NCI-H146 (cell line): ENCODE measurements around the gene TRIM45.
"Not testable (repeated sequence)": the region's sequence is repeated elsewhere in the genome, so short reads cannot be mapped to it uniquely, and the experiment has no call there.

Experiments
- DNase-seq: peaks from one replicate; lab custom pipeline; 2025; lab: John Stamatoyannopoulos, UW

TRIM45 gene

DNA sequence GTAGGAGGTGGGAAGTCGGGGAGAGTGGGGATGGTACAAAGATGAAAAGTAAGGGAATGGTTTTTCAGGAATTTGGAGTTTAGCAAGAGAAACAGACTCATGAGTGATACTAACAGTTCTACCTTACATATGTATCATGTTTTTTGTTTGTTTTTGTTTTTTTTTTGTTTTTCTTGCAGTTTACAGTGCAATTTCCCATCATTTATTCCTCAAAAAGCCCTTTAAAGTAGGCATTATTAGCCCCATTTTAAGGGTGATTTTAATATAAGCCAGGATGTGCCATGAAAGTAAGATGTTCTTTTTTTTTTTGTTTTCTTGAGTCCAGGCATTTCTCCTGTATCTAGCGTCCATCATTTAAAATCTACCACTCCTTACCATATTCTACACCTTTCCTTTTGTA, 13.8 kb upstream of the TRIM45 start:
- DNase-seq: no peak

DNA sequence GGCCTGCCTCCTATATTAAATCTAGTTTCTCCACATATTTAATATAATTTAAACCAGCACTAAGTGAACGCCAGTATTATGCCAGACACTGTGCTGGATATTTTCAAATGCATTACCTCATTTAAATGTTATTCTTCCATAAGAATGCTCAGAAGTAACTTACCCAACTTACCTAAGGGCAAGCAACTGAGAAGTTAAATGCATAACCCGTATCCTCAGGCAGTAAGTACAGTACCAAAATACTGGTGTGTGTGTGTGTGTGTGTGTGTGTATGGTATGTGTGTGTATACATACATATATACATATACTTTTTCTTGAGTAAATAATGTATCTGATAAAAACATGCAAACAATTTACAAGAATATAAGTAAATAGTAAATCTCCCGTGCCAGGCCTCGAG, 9.0 kb upstream of the TRIM45 start:
- no peak for DNase-seq

DNA sequence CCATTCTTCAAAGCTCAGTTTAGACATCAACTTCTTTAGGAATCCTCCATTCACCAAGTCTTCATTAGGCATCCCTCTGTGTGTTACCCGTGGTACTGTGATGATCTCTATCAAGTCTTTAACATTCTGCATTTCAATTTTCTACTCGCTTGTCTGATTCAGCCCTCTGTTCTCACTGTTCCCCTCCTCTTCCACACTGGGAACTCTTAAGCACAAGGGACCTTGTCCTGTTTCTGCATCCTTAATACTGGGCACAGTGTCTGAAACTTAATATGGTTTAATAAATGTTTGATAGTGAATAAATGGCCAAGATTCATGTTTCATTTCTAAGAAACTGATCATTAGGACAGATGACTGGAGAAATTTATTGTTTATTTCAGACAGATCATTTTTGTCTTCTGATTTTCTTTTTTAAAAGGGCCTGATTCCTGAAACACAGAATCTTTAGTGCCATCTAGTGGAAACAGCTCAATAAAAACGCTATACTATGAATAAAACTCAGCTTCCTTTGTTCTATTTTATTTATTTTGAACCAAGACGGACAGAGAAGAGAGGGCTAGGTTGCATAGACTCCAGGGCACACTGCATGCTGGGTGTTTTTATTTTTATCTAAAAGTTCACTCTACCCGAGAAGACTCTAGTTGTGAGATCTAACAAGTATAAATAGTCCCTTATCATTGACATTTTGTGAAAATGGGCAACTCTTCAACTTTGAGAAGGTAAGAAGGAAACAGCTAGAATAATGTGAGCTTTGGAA, 7.0 kb upstream of the TRIM45 start:
- peak; percentile 45 for DNase-seq

DNA sequence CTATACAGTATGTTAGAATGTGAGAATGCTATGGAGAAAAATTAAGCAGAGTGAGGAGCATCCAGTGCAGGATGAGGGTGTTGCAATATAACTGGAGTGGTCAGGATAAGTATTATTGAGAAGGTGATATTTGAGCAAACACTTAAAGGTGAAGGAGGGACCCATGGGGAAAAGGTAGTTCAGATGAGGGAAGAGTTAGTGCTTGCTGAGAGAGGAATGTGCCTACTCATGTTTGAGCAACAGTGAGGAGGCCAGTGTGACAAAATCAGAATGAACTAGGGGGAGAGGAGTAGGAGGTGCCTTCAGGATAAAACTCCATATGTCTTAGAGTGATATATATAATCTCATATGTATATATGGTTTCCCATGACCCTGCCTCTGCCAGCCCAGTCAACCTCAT, 6.2 kb upstream of the TRIM45 start:
- DNase-seq: no peak

DNA sequence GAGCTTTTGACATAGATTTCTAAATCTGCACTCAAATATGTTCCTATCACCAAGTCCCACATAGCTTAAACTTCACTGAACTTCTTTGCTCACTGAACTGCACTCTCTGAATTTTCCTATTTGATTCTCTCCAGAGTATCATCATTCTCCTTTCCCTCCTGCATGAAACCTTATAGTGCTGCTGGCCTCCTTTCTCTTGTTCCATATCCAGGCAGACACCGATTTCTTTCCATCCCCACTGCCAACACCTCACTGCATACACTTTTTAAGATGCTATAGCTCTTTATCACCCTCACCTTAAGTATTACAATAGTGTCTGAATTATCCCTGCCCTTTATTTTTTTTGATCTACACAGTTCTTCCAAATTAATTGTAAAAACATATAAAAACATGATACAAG, 3.1 kb upstream of the TRIM45 start:
- no peak for DNase-seq

DNA sequence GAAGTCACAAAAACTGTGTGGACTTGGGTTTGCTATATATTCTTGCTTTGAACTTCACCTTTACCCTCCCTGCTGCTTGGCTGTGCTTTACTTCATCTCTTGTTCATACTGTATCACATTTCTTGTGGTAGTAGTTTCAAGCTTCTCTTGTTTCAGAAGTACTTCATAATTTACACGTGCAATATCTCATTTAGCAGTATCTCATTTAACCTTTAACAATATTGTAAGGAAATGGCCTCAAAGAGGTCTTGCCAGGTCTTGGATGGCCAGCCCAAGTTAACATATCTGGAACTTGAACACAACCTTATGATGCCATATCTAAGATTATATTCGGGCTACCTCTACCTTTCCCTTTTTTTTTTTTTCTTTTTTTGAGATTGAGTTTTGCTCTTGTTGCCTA, 1.7 kb upstream of the TRIM45 start:
- DNase-seq: no peak

DNA sequence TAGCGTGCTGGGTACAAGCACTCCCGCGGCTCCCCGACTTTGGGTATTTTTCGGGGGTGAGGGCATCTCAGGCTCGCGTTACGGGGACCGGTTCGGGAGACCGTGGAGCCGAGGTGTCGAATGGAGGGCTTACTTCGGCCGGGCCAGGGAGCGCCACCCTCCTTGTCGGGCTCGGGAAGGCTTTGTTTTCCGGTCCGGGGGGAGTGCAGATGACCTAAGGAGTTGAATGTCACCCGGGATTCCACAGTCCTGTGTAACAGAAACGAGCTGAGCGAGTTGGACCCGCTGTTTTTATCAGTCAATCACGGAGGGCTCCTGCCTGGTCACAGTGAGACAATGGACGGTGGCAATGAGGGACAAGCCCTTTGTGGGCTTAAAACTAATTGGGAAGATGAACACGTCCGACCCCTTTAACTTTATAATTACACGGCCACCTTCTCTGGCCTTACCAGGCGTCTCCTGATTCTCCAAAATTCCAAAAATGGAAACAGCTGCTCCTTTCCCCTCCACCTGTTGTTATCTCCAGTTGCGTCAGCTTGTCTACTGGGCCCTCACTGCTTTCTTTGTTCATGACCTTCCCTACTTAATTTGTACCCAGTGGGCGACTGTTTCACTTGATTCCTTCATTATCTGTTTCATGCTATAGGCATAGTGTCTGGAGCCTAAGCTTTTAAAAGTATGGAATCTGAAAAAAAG, 929 bp upstream of the TRIM45 start:
- DNase-seq: peak; percentile 75

DNA sequence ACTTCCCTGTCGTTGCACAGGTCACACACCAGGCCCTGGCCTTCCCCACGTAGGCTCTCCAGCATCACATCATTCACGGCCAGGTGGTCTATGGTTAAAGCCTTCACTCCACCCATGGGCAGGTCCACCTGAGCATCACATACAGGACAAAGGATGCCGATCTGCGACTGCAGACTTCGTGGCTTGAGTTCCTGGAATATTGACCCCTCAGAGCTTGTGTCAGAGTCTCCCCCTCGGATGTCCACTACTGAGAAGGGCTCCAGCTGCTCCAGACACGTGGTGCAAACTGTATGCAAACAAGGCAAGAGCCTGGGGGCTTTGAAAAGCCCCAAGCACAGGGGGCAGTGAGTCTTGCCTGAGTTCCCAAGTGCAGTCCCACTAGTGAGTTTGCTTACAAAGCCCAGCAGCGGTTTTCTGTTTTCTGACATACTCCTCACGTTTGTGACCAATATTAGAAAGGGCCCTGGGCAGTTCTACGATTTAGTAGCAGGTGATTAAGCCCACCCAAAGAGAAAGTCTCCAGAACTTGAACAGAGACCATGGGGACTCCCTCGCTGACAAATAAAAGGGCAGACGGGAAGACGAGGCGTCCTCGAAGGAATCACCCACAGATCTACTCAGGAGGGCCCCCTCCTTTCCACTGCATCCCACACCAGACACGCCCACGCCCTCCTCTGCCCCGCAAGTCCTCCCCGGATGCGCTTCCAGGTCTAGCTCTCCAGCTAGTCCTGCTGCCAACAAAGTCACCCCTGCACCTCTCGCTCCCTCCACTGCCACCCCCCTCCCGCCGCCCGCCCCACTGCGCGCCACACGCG, 568 bp downstream of the TRIM45 start:
- peak; percentile 79 for DNase-seq

DNA sequence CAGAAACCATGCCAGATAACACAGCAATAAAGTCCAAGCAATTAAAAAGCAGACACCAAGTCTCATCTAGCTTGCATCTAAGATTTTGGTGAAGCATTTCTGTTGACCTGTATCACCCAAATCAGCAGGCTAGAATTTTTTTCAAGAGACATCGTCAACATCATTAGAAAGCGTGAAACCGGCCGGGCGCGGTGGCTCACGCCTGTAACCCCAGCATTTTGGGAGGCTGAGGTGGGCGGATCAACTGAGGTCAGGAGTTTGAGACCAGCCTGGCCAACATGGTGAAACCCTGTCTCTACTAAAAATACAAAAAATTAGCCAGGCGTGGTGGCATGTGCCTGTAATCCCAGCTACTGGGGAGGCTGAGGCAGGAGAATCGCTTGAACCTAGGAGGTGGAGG, 2.4 kb downstream of the TRIM45 start:
- not testable (repeated sequence) for DNase-seq

DNA sequence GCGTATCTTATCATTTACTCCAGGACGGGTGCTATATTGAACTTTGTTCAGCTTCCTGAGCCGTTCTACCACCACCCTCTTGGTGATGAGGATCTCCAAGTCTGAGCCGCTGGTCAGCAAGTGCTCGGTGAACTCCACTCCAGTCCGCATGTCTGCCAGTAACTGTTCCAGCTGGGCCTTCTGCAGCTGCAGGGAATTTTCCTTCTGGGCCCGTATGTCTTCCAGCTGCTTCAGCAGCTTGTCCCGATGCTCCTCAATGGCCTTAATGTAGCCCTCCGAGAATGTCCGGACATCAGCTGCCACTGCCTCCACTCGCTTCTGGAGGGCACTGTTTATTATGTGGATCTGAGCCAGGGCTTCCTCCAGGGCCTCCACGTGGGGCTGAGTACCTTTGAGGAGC, 3.4 kb downstream of the TRIM45 start:
- no peak for DNase-seq

DNA sequence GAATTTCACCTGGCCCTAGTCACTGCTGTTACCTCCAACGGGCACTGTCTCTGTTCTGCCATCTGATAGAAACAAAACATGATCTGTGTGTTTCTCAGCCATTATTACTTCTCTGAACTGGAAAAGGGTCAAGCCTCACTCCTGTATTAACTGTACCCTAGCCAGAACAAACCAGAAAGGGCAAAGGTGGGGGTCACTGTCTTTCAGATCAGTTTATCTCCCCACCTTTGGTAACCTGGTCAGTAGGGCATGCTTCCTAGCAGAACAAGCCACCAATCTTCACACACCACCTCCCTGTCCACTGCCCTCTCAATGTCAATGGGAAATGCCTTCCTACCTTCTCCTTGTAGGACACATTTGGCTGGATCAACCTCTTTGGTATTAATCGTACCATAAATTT, 3.9 kb downstream of the TRIM45 start:
- no peak for DNase-seq

DNA sequence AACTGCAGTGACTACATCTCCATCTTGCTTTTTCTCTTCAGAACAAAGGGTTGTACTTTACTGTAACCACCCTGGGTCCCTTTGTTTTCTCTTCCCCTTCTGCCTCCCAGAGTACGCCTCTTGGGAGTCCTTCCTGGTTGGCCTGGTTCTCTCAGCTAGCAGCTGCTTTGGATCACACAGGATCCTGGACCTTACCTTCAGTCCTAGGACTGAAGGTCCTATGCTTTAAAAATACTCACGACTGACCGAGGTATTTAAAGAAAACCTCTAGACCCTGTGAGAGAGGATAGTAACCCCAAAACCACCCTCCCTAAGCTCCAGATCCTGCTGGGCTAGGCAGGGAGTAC, 4.8 kb downstream of the TRIM45 start:
- no peak for DNase-seq

DNA sequence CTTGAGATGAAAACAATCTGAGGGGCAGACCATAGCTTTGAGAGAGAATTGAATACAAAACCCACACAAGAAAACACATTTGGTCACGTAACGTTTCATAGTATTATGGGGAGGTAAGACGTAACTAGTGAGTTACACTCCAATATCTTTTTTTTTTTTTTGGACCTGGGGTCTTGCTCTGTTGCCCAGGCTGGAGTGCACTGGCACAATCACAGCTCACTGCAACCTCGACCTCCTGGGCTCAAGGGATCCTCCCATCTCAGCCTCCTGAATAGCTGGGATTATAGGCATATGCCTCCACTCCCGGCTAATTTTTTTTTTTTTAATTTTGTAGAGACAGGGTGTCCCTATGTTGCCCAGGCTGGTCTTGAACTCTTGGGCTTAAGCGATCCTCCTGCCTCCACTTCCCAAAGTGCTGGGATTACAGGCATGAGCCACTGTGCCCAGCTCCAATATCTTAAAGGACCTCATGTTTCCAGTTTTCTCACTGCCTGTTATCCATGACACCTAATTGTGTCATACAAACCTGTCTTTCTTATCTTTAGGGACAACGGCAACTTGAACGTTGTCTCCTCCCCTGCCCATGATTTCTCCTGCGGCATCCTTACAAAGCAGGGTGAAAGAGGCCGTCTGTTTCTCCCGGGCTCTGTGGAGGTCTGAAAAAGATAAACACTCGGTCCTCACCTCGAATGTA, 5.3 kb downstream of the TRIM45 start:
- DNase-seq: no peak

DNA sequence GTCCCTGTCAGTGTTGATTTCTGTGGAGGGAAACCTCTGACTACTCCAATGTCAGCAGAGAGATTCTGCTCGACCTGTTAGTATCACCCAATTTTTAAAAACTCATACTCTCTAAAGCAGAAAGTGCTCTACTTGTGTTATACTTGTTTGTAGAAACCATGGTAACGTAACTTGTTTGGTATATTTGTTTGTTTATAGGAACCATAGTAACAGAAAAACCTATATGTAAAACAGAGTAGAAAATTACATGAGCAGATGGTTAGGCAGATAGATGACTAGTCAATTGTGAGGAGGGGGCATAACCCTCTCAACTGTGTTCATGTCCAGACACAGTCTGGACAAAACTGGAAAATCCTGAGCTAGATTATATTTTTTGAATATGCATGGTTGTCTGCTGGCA, 6.7 kb downstream of the TRIM45 start:
- DNase-seq: no peak

DNA sequence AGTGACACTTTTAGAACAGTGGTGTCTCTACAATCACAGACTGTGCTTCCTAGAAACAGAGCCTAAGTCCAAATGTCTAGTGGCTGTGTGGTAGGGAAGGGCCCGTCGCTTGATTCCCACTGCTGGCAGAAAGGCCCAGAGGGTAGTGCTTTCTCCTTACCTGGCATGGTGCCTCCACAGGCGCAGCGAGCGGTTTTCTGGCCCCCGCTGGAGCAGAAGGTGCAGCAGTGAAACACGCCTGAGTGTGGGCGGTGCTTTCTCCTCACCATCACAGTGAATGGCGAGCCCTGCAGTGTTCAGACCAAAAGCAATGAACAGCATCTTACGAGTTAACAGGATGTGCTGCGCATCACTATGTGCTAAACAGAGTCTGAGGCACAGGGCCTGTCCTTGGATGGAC, 8.3 kb downstream of the TRIM45 start:
- DNase-seq: no peak

DNA sequence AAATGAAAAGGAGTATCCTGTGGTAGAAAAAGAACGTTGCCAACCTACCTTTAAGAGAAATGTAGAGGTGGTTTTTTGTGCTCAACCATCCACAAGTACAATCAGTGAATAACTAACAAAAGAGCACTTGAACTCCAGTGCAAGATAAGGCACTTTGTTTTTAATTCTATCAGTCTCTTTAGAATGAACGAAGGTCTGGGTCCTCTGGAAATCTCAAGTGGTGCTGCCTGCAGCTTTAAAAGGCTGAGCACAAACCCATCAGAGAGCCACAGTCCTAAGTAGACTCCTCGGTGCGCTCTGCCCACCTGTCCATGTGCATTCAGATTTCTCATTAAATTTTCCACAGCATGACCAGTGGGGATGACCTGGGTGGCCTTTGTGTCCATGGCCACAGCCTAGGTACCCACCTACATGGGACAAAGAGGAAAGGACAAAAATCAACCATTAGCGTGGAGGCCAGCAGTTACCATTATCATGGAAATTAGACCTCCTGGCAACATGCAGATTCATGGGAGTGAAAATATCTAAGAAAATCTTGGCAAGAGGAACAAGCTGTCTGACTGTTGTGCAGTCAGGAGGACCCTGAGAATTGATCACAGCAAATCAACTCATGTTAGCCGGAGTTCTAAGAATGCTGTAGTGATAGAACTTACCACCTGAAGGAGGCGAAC, 9.4 kb downstream of the TRIM45 start:
- DNase-seq: no peak

DNA sequence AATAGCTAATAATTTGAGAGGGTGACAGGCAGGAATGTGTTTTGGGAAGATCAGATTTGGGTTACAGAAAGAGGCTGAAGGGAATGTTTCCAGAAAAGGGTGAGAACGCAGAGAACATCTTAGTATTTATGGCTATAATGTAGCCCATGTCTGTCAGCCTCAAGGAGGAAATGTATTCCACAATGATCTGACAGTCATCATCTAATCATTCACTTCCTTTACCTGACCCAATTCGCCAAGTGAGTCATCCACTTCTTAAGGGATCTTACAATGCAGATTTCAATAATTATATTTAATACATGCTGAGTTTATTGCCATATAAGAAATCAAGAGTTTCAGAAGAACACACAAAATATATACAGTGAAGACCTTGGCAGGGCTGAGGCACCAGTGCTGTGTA, 10.8 kb downstream of the TRIM45 start:
- no peak for DNase-seq

DNA sequence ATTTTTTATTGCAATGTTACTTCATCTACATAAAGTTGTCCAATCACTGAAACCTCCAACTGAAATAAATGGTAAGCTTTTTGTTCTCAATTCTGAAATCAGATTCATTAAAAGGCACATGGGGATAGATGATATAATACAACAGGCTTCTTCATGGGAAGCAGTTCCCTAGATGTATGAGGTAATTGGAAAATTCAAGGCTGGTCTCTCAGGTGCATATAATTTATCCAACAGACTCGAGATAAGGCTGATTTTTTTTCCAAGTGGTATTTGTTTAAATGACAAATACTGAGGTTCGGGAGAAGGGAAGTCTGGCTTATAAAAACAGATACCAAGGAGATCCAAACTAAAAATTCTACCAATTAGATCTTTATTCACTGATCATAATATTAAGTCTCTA, 14.2 kb downstream of the TRIM45 start:
- no peak for DNase-seq

DNA sequence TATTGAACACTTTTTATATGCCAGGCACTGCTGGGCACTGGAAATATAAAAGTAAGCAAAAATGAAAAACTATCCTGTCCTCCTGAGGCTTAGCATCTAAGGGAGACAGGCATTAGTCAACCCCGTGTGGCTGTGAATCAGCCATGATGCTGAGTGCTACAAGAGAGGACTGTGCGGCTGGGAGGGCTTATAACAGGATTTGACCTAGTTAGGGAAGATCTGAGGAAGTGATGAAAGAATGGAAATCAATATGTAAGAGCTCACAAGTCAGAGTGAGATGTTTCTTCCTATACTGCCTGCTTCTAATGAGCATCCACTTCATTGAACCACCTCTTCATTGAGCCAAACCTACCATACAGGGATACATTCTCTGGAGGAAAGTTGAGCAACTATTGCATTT, 15.1 kb downstream of the TRIM45 start:
- no peak for DNase-seq

DNA sequence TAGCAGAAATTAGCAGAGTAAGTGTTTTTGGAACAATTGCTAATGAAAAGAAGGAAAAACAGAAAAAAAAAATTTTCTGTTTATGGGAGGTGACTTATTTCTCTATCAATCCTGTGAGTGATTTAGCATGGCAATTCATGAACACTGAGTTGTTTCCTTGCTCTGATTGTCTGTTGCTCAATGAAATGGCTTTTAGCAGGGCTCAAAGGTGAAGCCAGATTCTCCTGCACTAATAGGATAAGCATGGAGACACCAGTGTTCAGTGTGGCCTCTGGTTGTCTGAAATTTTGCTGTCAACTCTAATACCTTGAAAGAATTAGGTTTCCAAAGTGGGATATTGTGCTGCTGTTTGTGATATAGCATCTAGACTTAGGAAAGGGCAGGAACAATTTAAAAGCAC, 15.8 kb downstream of the TRIM45 start:
- no peak for DNase-seq

DNA sequence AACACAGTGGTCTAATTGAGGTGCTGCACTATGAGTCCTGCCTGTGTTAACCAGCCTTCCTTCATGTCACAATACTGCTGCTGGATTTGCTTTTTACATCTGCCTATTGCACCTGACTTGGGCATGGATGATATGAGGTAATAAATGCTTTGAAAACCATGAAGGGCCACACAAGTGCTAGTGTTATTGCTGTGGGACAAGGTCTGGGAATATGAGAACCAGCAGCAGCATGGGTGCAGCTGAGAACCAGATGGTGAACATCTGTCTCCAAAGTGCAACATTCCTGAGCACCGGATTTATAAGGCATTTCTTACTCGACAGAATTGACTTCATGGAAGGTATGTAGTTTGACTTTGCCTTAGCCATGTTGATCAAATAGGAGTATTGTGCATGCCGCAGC, 16.6 kb downstream of the TRIM45 start:
- no peak for DNase-seq

DNA sequence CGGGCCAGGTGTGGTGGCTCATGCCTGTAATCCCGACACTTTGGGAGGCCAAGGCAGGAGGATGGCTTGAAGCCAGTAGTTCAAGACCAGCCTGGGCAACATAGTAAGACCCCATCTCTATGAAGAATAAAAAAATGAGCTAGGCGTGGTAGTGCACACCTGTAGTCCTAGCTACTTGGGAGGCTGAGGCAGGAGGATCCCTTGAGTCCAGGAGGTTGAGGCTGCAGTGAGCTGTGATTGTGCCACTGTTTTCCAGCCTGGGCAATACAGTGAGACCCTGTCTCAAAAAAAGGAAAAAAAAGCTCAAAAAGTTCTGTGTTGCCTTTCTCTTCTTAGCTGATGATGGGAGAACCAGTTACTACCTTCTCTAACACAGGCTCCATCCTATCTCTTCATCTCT, 19.7 kb downstream of the TRIM45 start:
- DNase-seq: not testable (repeated sequence)
